DMS53 (cell line): Measurements from ENCODE around the gene SIRPB1.
"Not testable (repeated sequence)": the region's sequence is repeated elsewhere in the genome, so short reads cannot be mapped to it uniquely, and the experiment has no call there.

Experiments
- DNase-seq: peaks from one replicate; lab custom pipeline; 2025; lab: John Stamatoyannopoulos, UW

SIRPB1 gene

GRCh38 chr20:1619861-1620444 is at the start of gene SIRPB1:
SIRPB1 (minus strand) TSS chr20:1620009; CDS start chr20:1619944, 65 bp downstream.
- no peak for DNase-seq

- DNase-seq = no peak
Measured at GRCh38 chr20:1669304-1669703, 49.5 kb upstream of the SIRPB1 start.

- no peak for DNase-seq
Measured at GRCh38 chr20:1667502-1668085, 47.8 kb upstream of the SIRPB1 start.

GRCh38 chr20:1666802-1667201 is 47.0 kb upstream of the SIRPB1 start:
- DNase-seq = no peak

- DNase-seq = no peak
Measured at GRCh38 chr20:1665345-1665744, 45.5 kb upstream of the SIRPB1 start.

GRCh38 chr20:1664911-1665310 is 45.1 kb upstream of the SIRPB1 start:
- DNase-seq = no peak

- no peak for DNase-seq
Measured at GRCh38 chr20:1663917-1664316, 44.1 kb upstream of the SIRPB1 start.

GRCh38 chr20:1661542-1662299 is 41.9 kb upstream of the SIRPB1 start:
- DNase-seq = no peak

- no peak for DNase-seq
Measured at GRCh38 chr20:1660246-1660645, 40.4 kb upstream of the SIRPB1 start.

GRCh38 chr20:1657556-1658334 is 37.9 kb upstream of the SIRPB1 start, which contains the start of gene SIRPG:
SIRPG (minus strand) TSS chr20:1657779; CDS start chr20:1657714, 65 bp downstream.
- no peak for DNase-seq

GRCh38 chr20:1656844-1657243 is 37.0 kb upstream of the SIRPB1 start:
- DNase-seq = no peak

- no peak for DNase-seq
Measured at GRCh38 chr20:1654996-1655395, 35.2 kb upstream of the SIRPB1 start.

- no peak for DNase-seq
Measured at GRCh38 chr20:1652960-1653359, 33.2 kb upstream of the SIRPB1 start.

GRCh38 chr20:1652104-1652503 is 32.3 kb upstream of the SIRPB1 start:
- DNase-seq = no peak

GRCh38 chr20:1651268-1652058 is 31.7 kb upstream of the SIRPB1 start:
- DNase-seq = peak; percentile 23

- no peak for DNase-seq
Measured at GRCh38 chr20:1648101-1648500, 28.3 kb upstream of the SIRPB1 start.

- no peak for DNase-seq
Measured at GRCh38 chr20:1646975-1647431, 27.2 kb upstream of the SIRPB1 start.

GRCh38 chr20:1644101-1644962 is 24.5 kb upstream of the SIRPB1 start:
- no peak for DNase-seq

- DNase-seq = not testable (repeated sequence)
Measured at GRCh38 chr20:1638643-1639042, 18.8 kb upstream of the SIRPB1 start.

- DNase-seq = no peak
Measured at GRCh38 chr20:1637755-1638154, 17.9 kb upstream of the SIRPB1 start.

GRCh38 chr20:1637226-1637625 is 17.4 kb upstream of the SIRPB1 start:
- DNase-seq = no peak
